Embryonic facial prominence (tissue), 1 donor: ENCODE measurements around the gene COL27A1.

Experiments
- DNase-seq: peaks from one replicate; pipeline ENCODE4 v3.0.0-alpha.2; 2016; ENCODE audit errors: extremely low spot score

COL27A1 gene

GRCh38 chr9:114155263-114155994, at the start of gene COL27A1:
Gene COL27A1, plus strand, starts transcription at chr9:114155537. Its CDS starts 414 bp downstream, at chr9:114155951.
- peak; percentile 79 for DNase-seq

- DNase-seq: no peak
These were observed 47.9 kb upstream of the COL27A1 start for GRCh38 chr9:114107286-114108001.

GRCh38 chr9:114108016-114108833, 47.1 kb upstream of the COL27A1 start:
- no peak for DNase-seq

GRCh38 chr9:114109124-114109523, 46.2 kb upstream of the COL27A1 start:
- no peak for DNase-seq

- no peak for DNase-seq
These were observed 45.2 kb upstream of the COL27A1 start for GRCh38 chr9:114110180-114110579.

GRCh38 chr9:114112325-114112724, 43.0 kb upstream of the COL27A1 start:
- DNase-seq: no peak

- no peak for DNase-seq
These were observed 42.4 kb upstream of the COL27A1 start for GRCh38 chr9:114112778-114113584.

- DNase-seq: no peak
These were observed 41.0 kb upstream of the COL27A1 start for GRCh38 chr9:114114364-114114763.

- DNase-seq: no peak
These were observed 39.6 kb upstream of the COL27A1 start for GRCh38 chr9:114115654-114116125.

GRCh38 chr9:114116126-114116747, 39.1 kb upstream of the COL27A1 start:
- no peak for DNase-seq

GRCh38 chr9:114117614-114117995, 37.7 kb upstream of the COL27A1 start:
- no peak for DNase-seq

GRCh38 chr9:114117996-114118830, 37.1 kb upstream of the COL27A1 start:
- DNase-seq: no peak

GRCh38 chr9:114119242-114120191, 35.8 kb upstream of the COL27A1 start:
- no peak for DNase-seq

- no peak for DNase-seq
These were observed 34.9 kb upstream of the COL27A1 start for GRCh38 chr9:114120192-114121014.

- DNase-seq: no peak
These were observed 33.9 kb upstream of the COL27A1 start for GRCh38 chr9:114121227-114122135.

GRCh38 chr9:114122136-114123027, 33.0 kb upstream of the COL27A1 start:
- no peak for DNase-seq
